Panc1 (cell line): ENCODE measurements around the gene GSKIP. TPM values are rescaled to one million over a fixed set of nuclear protein-coding genes. Genes with fewer than 3 reads are reported as not detected.

Experiments
- ATAC-seq: fragments of 200-7000 bp; cut with Tn5 transposase; 2 replicates; pipeline ENCODE4 v1.9.1; 2020; ENCODE audit warnings: mild to moderate bottlenecking, moderate library complexity
- BruUV-seq: library from RNA; stranded (reverse); fragments of 400-500 nt; replicated peaks from 2 replicates; lab custom pipeline; 2021; lab: Mats Ljungman, UMichigan
- CTCF ChIA-PET: fragments of 300-600 bp; sonication (Branson Sonifier 250); formaldehyde crosslinking; loops from one replicate; lab custom pipeline; 2022; ENCODE audit warnings: antibody characterized with exemption; lab: Charles Lee
- POLR2A ChIA-PET: fragments of 300-600 bp; sonication (Branson Sonifier 250); formaldehyde crosslinking; loops from one replicate; lab custom pipeline; 2022; ENCODE audit warnings: antibody characterized with exemption; lab: Charles Lee
- DNase-seq: peaks from one replicate; pipeline ENCODE4 v3.0.0-alpha.2; 2010; ENCODE audit warnings: low read depth, low spot score
- H3K27ac ChIP-seq: 2 replicates; pipeline ENCODE4 v1.5.1; 2011; ENCODE audit warnings: mild to moderate bottlenecking, low read length, inconsistent platforms
- H3K27me3 ChIP-seq: fragments of 200-500 bp; sonication (Bioruptor generic); 2 replicates; pipeline ENCODE4 v1.6.0; 2014; ENCODE audit warnings: low read length, inconsistent platforms; ENCODE audit not compliant: control insufficient read depth, insufficient read depth
- H3K36me3 ChIP-seq: fragments of 200-500 bp; sonication (Bioruptor generic); 2 replicates; pipeline ENCODE4 v1.5.1; 2014; ENCODE audit warnings: inconsistent platforms, mild to moderate bottlenecking, low read length, moderate library complexity; ENCODE audit not compliant: control insufficient read depth, insufficient read depth
- H3K4me1 ChIP-seq: 2 replicates; pipeline ENCODE4 v1.5.1; 2011; ENCODE audit warnings: inconsistent platforms, mild to moderate bottlenecking, low read length, moderate library complexity; ENCODE audit not compliant: control insufficient read depth, insufficient read depth
- H3K4me3 ChIP-seq, 2 experiments: 2 replicates each; pipeline ENCODE4 v1.5.1; 2011 to 2012; ENCODE audit warnings: low read depth in 2 of 2, low read length in 2 of 2, mild to moderate bottlenecking in 2 of 2, inconsistent platforms in 1 of 2, moderate library complexity in 1 of 2
- H3K9me3 ChIP-seq: fragments of 200-500 bp; sonication (Bioruptor generic); 2 replicates; pipeline ENCODE4 v1.5.1; 2014; ENCODE audit warnings: low read depth, mild to moderate bottlenecking, inconsistent platforms, low read length, moderate library complexity; ENCODE audit not compliant: control insufficient read depth, insufficient read depth
- CTCF ChIP-seq: fragments of 450-650 bp; IDR thresholded peaks from 2 replicates; pipeline ENCODE4 v1.5.1; 2017; ENCODE audit warnings: mild to moderate bottlenecking
- POLR2AphosphoS5 ChIP-seq: IDR thresholded peaks from 2 replicates; pipeline ENCODE4 v1.6.1; 2012; ENCODE audit warnings: mild to moderate bottlenecking, low read depth, low read length, moderate library complexity
- SIN3A ChIP-seq: IDR thresholded peaks from 2 replicates; pipeline ENCODE4 v1.6.1; 2012; ENCODE audit warnings: low read depth, mild to moderate bottlenecking, low read length, moderate library complexity, borderline replicate concordance; ENCODE audit not compliant: insufficient read depth
- TCF7L2 ChIP-seq: IDR thresholded peaks from 2 replicates; pipeline ENCODE4 v1.6.1; 2011; ENCODE audit warnings: mild to moderate bottlenecking, low read depth, low read length, inconsistent platforms
- in situ Hi-C: cut with HindIII; loops from 2 replicates; pipeline ENCODE4 v1.10.0; 2016; ENCODE audit warnings: low sequenced_read_pairs, low pct_unique_long_range_greater_than_20kb
- intact Hi-C: fragments of 100-400 bp; cut with micrococcal nuclease; formaldehyde crosslinking; loops from one replicate; pipeline ENCODE4 v1.10.0; 2022; ENCODE audit not compliant: unreplicated experiment
- total RNA-seq: library from RNA; stranded (reverse); gene quantifications from one replicate; pipeline ENCODE4 v1.2.1, GENCODE V29; 2021; ENCODE audit not compliant: unreplicated experiment
- TF ChIP-seq, protein P1 (sequence below), 2 experiments: IDR thresholded peaks; 2 replicates each; pipeline ENCODE4 v1.6.1; 2011 to 2012; ENCODE audit warnings: low read depth in 2 of 2, control low read depth in 1 of 2, low read length in 1 of 2, mild to moderate bottlenecking in 1 of 2, moderate library complexity in 1 of 2; ENCODE audit not compliant: insufficient read depth in 1 of 2

The GSKIP gene
- total RNA-seq, 1 experiment from 2014 or later, result 11.1 TPM

- POLR2A ChIA-PET, result no interaction called here
- BruUV-seq, result no TSS peak
- no peaks in the 10 kb centered on the region for H3K36me3 ChIP-seq
- DNase-seq, result no peak
- no peaks in the 10 kb centered on the region for H3K4me1 ChIP-seq
- ATAC-seq, result no peak
- no peak for TF ChIP-seq SIN3A
- TF ChIP-seq POLR2AphosphoS5, result no peak
- TF ChIP-seq, protein P1, sequence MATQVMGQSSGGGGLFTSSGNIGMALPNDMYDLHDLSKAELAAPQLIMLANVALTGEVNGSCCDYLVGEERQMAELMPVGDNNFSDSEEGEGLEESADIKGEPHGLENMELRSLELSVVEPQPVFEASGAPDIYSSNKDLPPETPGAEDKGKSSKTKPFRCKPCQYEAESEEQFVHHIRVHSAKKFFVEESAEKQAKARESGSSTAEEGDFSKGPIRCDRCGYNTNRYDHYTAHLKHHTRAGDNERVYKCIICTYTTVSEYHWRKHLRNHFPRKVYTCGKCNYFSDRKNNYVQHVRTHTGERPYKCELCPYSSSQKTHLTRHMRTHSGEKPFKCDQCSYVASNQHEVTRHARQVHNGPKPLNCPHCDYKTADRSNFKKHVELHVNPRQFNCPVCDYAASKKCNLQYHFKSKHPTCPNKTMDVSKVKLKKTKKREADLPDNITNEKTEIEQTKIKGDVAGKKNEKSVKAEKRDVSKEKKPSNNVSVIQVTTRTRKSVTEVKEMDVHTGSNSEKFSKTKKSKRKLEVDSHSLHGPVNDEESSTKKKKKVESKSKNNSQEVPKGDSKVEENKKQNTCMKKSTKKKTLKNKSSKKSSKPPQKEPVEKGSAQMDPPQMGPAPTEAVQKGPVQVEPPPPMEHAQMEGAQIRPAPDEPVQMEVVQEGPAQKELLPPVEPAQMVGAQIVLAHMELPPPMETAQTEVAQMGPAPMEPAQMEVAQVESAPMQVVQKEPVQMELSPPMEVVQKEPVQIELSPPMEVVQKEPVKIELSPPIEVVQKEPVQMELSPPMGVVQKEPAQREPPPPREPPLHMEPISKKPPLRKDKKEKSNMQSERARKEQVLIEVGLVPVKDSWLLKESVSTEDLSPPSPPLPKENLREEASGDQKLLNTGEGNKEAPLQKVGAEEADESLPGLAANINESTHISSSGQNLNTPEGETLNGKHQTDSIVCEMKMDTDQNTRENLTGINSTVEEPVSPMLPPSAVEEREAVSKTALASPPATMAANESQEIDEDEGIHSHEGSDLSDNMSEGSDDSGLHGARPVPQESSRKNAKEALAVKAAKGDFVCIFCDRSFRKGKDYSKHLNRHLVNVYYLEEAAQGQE (IDR thresholded peaks at IDR 0.05; ENCODE audit: insufficient read depth in 1 of 2, low read depth in 2 of 2, low read length in 1 of 2), result no peak
- no peak for TF ChIP-seq CTCF
- TF ChIP-seq TCF7L2, result no peak
- in situ Hi-C loops (no loop called here), intact Hi-C loops (no loop called here)
- no peaks in the 10 kb centered on the region for H3K27me3 ChIP-seq
- no peak overlapping the region for H3K4me3 ChIP-seq
- H3K9me3 ChIP-seq, result no peaks in the 10 kb centered on the region
- CTCF ChIA-PET, result no interaction called here
- no peak overlapping the region for H3K27ac ChIP-seq
Measured at GRCh38 chr14:96415559-96415958, 52.2 kb downstream of the GSKIP start.

DNA sequence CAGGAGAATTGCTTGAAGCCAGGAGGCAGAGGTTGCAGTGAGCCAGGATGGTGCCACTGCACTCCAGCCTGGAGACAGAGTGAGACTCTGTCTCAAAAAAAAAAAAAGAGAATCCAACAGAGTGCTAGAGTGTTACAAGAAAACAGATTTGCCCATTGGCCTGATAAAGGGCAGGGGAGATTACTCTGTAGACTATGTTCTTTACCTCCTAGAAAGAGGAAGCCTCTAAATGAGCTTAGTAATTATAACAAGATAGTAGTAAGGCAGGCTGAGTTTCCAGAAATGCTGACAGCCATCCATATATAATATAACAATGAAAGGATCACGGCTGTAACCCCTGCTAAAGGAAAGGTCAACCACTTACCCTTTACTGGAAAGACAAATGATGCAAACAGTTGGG is 53.0 kb downstream of the GSKIP start:
- TF ChIP-seq SIN3A, result no peak
- no peak for TF ChIP-seq TCF7L2
- TF ChIP-seq, protein P1 (IDR thresholded peaks at IDR 0.05; ENCODE audit: insufficient read depth in 1 of 2, low read depth in 2 of 2, low read length in 1 of 2), result no peak
- no peak for TF ChIP-seq CTCF
- TF ChIP-seq POLR2AphosphoS5, result no peak
- intact Hi-C loops (no loop called here), in situ Hi-C loops (no loop called here)
- ChIA-PET CTCF (no interaction called here), POLR2A (interaction anchor here (0.7 kb wide), 2 partner anchors 64 to 699 kb away, joined by 5 to 6 read pairs; no protein-coding TSS in a partner anchor)
- H3K9me3 ChIP-seq, result no peaks in the 10 kb centered on the region
- H3K27ac ChIP-seq, result no peak overlapping the region
- no peak overlapping the region for H3K4me3 ChIP-seq
- ATAC-seq (no peak), DNase-seq (no peak)
- no peaks in the 10 kb centered on the region for H3K36me3 ChIP-seq
- no peaks in the 10 kb centered on the region for H3K27me3 ChIP-seq
- no TSS peak for BruUV-seq
- H3K4me1 ChIP-seq, result no peaks in the 10 kb centered on the region
